Brain microvascular endothelial cell (primary cell): ENCODE data around the gene KMT5C.
A peak's percentile ranks its signal among the peaks of the same experiment; 100 is the strongest.

Experiments used
- DNase-seq: peaks from one replicate; pipeline ENCODE4 v3.0.0-alpha.2; 2020
- H3K27ac ChIP-seq: fragments of 250-450 bp; sonication (Bioruptor Pico); 2 replicates; pipeline ENCODE4 v1.5.1; 2020; ENCODE audit warnings: mild to moderate bottlenecking, moderate library complexity
- H3K27me3 ChIP-seq: fragments of 250-450 bp; sonication (Bioruptor Pico); replicated peaks from 2 replicates; pipeline ENCODE4 v1.5.1; 2020; ENCODE audit warnings: mild to moderate bottlenecking
- H3K36me3 ChIP-seq: fragments of 250-450 bp; sonication (Bioruptor Pico); replicated peaks from 2 replicates; pipeline ENCODE4 v1.5.1; 2020; ENCODE audit warnings: mild to moderate bottlenecking
- H3K4me3 ChIP-seq: 2 replicates; pipeline ENCODE4 v1.5.1; 2011; ENCODE audit warnings: low read depth, mild to moderate bottlenecking, control low read depth, low read length, moderate library complexity
- in situ Hi-C: cut with HindIII; loops from 2 replicates; pipeline ENCODE4 v1.10.0; 2017; ENCODE audit warnings: low sequenced_read_pairs, low pct_ligation_motif_present
- TF ChIP-seq, protein P1 (sequence below): IDR thresholded peaks from 2 replicates; pipeline ENCODE4 v1.5.1; 2011; ENCODE audit warnings: low read depth, mild to moderate bottlenecking, moderate library complexity, low read length, control low read depth, inconsistent platforms; ENCODE audit errors: missing control alignments

The KMT5C gene

DNA sequence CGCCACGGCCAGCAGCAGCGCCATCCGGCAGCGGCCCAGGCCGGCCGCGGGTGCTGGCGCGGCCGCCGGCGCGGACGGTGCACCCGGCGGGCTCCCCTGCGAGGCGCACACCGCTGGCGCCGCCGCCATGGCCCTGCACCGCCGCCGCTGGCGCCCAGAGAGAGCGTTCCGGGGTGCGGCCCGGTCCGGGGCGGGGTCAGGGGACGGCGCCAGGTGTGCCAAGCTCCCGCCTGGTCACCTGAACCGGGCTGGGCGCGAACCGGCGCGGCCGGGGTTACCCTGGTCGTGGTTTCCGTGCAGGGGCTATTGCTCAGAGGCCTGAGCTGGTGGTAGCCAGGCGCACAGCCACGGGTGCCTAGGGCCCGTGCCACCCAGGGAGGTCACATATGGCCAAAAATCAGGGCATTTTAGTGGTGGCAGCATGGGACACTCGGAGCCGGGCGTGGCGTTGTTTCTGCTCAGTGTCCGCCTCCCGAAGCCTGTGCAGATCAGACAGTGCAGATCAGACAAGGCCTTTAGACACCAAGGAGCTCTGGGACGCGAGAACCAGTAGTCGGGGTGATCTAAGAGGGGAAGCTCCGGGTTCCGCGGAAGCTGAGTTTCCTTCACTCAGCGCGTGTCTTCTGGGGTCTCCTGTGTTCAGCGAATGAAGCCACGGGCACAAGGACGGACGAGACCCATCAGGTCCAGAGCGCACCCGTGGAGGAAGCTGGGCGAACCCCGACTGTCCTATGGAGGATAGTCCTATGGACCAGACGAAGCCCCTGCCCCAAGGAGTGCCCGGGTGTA, 44.6 kb downstream of the KMT5C start, which contains the start of gene TMEM238:
Gene TMEM238 (minus strand): TSS at position 162 of the 789 bp plus-strand sequence. CDS start 33 bp downstream, at position 129.
- no peaks in the 10 kb centered on the region for H3K27me3 ChIP-seq
- peak within 1 kb of the TSS; percentile 55 for H3K4me3 ChIP-seq
- H3K36me3 ChIP-seq, result peaks cover 25% of the 10 kb centered on the region
- H3K27ac ChIP-seq, result peak within 1 kb of the TSS; percentile 77
- no peak for DNase-seq
- in situ Hi-C loops, result loop anchor here (25.0 kb wide), 1 partner anchor 228 kb away; the partner anchor contains the start of genes ZNF524, ZNF784 and ZNF865
- TF ChIP-seq, protein P1, sequence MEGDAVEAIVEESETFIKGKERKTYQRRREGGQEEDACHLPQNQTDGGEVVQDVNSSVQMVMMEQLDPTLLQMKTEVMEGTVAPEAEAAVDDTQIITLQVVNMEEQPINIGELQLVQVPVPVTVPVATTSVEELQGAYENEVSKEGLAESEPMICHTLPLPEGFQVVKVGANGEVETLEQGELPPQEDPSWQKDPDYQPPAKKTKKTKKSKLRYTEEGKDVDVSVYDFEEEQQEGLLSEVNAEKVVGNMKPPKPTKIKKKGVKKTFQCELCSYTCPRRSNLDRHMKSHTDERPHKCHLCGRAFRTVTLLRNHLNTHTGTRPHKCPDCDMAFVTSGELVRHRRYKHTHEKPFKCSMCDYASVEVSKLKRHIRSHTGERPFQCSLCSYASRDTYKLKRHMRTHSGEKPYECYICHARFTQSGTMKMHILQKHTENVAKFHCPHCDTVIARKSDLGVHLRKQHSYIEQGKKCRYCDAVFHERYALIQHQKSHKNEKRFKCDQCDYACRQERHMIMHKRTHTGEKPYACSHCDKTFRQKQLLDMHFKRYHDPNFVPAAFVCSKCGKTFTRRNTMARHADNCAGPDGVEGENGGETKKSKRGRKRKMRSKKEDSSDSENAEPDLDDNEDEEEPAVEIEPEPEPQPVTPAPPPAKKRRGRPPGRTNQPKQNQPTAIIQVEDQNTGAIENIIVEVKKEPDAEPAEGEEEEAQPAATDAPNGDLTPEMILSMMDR, result no peak

DNA sequence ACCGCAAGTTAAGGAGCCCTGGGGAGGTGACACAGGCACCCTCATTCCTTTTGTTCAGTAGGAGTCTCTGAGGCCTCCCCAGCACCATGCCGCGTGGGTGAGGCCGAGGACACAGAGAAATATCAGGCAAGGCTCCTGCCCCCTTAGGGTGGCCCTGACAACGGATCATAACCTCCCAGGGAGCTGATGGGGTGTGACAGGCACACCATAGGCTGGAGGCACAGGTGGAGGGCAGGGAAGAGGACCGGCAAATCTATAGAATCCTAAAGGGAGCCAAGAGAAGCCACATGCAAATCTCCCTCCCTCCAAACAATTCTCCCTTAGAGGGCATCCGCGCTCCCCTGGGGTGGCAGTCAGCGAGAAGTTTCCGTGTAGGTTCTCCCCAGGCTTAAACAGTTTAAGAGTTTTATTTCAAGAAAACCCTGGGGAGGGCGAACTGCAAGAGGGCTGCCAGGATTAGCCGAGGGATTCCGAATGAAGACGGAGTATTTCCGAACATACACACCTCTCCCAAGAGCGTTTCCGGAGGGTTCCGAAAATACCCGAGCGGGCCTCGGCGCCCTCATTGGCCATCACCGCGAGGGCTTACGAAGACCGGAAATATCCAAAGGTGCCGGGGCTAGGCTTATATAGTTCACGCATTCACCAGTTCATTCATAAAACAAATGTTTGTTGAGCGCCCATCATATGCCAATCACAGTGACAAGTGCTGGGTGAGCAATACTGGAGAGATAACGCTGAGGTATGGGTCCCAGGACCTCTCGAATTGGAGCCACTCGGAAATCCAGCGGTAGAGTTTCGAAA, 45.4 kb downstream of the KMT5C start:
- peaks cover 33% of the 10 kb centered on the region for H3K36me3 ChIP-seq
- peak overlapping the region; percentile 77 for H3K27ac ChIP-seq
- H3K4me3 ChIP-seq, result peak overlapping the region; percentile 60
- TF ChIP-seq, protein P1, result no peak
- H3K27me3 ChIP-seq, result no peaks in the 10 kb centered on the region
- DNase-seq, result peak; percentile 95
- in situ Hi-C loops, result loop anchor here (25.0 kb wide), 1 partner anchor 227 kb away; the partner anchor contains the start of genes ZNF524, ZNF784 and ZNF865

DNA sequence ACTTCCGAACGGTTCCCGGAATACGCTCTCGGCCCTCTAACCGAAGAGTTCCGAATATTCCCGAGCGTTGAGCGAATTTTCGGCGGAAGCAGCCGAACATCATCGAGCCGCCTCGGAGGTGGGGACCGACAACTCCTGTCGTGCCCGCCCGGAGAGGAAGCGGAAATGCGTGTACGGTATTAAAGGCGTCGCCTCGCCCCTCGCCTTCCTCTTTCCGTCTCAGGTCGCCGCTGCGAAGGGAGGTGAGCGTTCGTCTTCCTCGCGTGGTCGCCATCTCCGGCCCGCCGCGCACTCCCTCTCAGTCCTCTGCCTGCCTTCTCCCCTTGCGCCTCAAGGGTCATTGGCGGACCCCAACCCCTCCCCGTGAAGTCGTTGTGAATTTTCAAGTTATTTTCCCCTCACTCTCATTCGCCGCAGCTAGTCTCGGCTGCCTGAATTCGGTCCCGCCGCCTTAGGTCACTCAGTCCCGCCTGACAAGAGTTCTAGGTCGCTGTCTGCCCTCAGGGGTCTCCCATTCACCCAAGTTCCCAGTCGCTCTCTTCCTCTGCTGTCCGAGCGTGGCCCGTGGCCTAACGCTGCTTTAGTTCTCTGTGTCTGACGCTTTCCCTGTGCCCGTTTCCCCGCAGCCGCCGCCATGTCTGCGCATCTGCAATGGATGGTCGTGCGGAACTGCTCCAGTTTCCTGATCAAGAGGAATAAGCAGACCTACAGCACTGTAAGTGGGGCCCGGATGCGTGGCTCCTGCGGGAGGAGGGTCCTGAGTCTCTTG, 46.2 kb downstream of the KMT5C start, which contains the start of gene RPL28:
Gene RPL28 (plus strand): TSS at position 209 of the 769 bp plus-strand sequence. CDS start 426 bp downstream, at position 635.
- in situ Hi-C loops, result loop anchor here (25.0 kb wide), 1 partner anchor 226 kb away; the partner anchor contains the start of genes ZNF524, ZNF784 and ZNF865
- H3K27ac ChIP-seq, result peak within 1 kb of the TSS; percentile 77
- TF ChIP-seq, protein P1, result no peak
- H3K36me3 ChIP-seq, result peaks cover 38% of the 10 kb centered on the region
- peak within 1 kb of the TSS; percentile 99 for H3K4me3 ChIP-seq
- H3K27me3 ChIP-seq, result no peaks in the 10 kb centered on the region
- peak; percentile 97 for DNase-seq

GRCh38 chr19:55386493-55386971, 46.9 kb downstream of the KMT5C start:
- DNase-seq, result no peak
- H3K27ac ChIP-seq, result no peak overlapping the region
- TF ChIP-seq, protein P1, result no peak
- no peaks in the 10 kb centered on the region for H3K27me3 ChIP-seq
- in situ Hi-C loops, result loop anchor here (25.0 kb wide), 1 partner anchor 226 kb away; the partner anchor contains the start of genes ZNF524, ZNF784 and ZNF865
- peaks cover 42% of the 10 kb centered on the region for H3K36me3 ChIP-seq
- H3K4me3 ChIP-seq, result peak overlapping the region; percentile 99
